ENCODE data around the gene USP3.

USP3 gene

GRCh38 chr15:63545520-63545919 lies 41.1 kb downstream of the USP3 start:
- DNase-seq, result no peak

GRCh38 chr15:63551400-63551799 lies 47.0 kb downstream of the USP3 start:
- no peak for DNase-seq

GRCh38 chr15:63553388-63553791 lies 49.0 kb downstream of the USP3 start:
- DNase-seq, result no peak

- DNase-seq, result no peak
Observed at GRCh38 chr15:63554337-63554927, 50.0 kb downstream of the USP3 start.

GRCh38 chr15:63555507-63555906 lies 51.1 kb downstream of the USP3 start:
- DNase-seq, result no peak

GRCh38 chr15:63556246-63556645 lies 51.9 kb downstream of the USP3 start:
- DNase-seq, result no peak

- DNase-seq, result no peak
Observed at GRCh38 chr15:63556736-63557135, 52.3 kb downstream of the USP3 start.

GRCh38 chr15:63559753-63560152 lies 55.4 kb downstream of the USP3 start:
- DNase-seq, result no peak

GRCh38 chr15:63560741-63561448 lies 56.5 kb downstream of the USP3 start:
- DNase-seq, result no peak

GRCh38 chr15:63564093-63564492 lies 59.7 kb downstream of the USP3 start:
- DNase-seq, result no peak

GRCh38 chr15:63565536-63566186 lies 61.3 kb downstream of the USP3 start:
- no peak for DNase-seq

- DNase-seq, result no peak
Observed at GRCh38 chr15:63572749-63573464, 68.5 kb downstream of the USP3 start.

- DNase-seq, result no peak
Observed at GRCh38 chr15:63573533-63573932, 69.1 kb downstream of the USP3 start.

- no peak for DNase-seq
Observed at GRCh38 chr15:63575312-63575711, 70.9 kb downstream of the USP3 start.

GRCh38 chr15:63576441-63576840 lies 72.0 kb downstream of the USP3 start:
- DNase-seq, result no peak

- no peak for DNase-seq
Observed at GRCh38 chr15:63582179-63582578, 77.8 kb downstream of the USP3 start.

- DNase-seq, result no peak
Observed at GRCh38 chr15:63582718-63583426, 78.5 kb downstream of the USP3 start.

- no peak for DNase-seq
Observed at GRCh38 chr15:63586790-63587189, 82.4 kb downstream of the USP3 start.

- no peak for DNase-seq
Observed at GRCh38 chr15:63587527-63587926, 83.1 kb downstream of the USP3 start.

- no peak for DNase-seq
Observed at GRCh38 chr15:63588826-63589225, 84.4 kb downstream of the USP3 start.

GRCh38 chr15:63593705-63594671 lies 89.6 kb downstream of the USP3 start:
- DNase-seq, result no peak

- DNase-seq, result no peak
Observed at GRCh38 chr15:63595065-63595464, 90.7 kb downstream of the USP3 start.

Measured in CD4-positive, alpha-beta T cell treated with Interleukin-17A for 4 hours (primary cell).